GM19023 (cell line): ENCODE data around the gene GAPDHS.

Experiments used
- ATAC-seq: cut with Tn5 transposase; IDR thresholded peaks from one replicate; pipeline ENCODE4 v1.9.1; 2021; ENCODE audit warnings: mild to moderate bottlenecking, moderate library complexity; ENCODE audit not compliant: unreplicated experiment

The GAPDHS gene

GRCh38 chr19:35533201-35533821 is at the start of gene GAPDHS:
Gene GAPDHS, plus strand, starts transcription at chr19:35533456. Its CDS starts 72 bp downstream, at chr19:35533528.
- no peak for ATAC-seq

- no peak for ATAC-seq
Measured at GRCh38 chr19:35484252-35485036, 48.8 kb upstream of the GAPDHS start.

- ATAC-seq: no peak
Measured at GRCh38 chr19:35486268-35486708, 47.0 kb upstream of the GAPDHS start.

GRCh38 chr19:35487656-35488182 is 45.5 kb upstream of the GAPDHS start:
- no peak for ATAC-seq

GRCh38 chr19:35488677-35489076 is 44.6 kb upstream of the GAPDHS start:
- ATAC-seq: no peak

- no peak for ATAC-seq
Measured at GRCh38 chr19:35490364-35490763, 42.9 kb upstream of the GAPDHS start, which contains the start of gene KRTDAP. Gene KRTDAP, minus strand, starts transcription at chr19:35490464. Its CDS starts 22 bp downstream, at chr19:35490442.

GRCh38 chr19:35491836-35492360 is 41.4 kb upstream of the GAPDHS start:
- ATAC-seq: no peak

GRCh38 chr19:35493971-35494370 is 39.3 kb upstream of the GAPDHS start:
- no peak for ATAC-seq

- ATAC-seq: no peak
Measured at GRCh38 chr19:35495107-35496064, 37.9 kb upstream of the GAPDHS start.

- ATAC-seq: no peak
Measured at GRCh38 chr19:35497406-35497805, 35.9 kb upstream of the GAPDHS start.

GRCh38 chr19:35498220-35498619 is 35.0 kb upstream of the GAPDHS start:
- ATAC-seq: no peak

- ATAC-seq: no peak
Measured at GRCh38 chr19:35498984-35499527, 34.2 kb upstream of the GAPDHS start.

- ATAC-seq: no peak
Measured at GRCh38 chr19:35500611-35501010, 32.6 kb upstream of the GAPDHS start.

- no peak for ATAC-seq
Measured at GRCh38 chr19:35501684-35502083, 31.6 kb upstream of the GAPDHS start.

GRCh38 chr19:35502751-35503150 is 30.5 kb upstream of the GAPDHS start:
- no peak for ATAC-seq

- no peak for ATAC-seq
Measured at GRCh38 chr19:35506011-35506410, 27.2 kb upstream of the GAPDHS start.

GRCh38 chr19:35507561-35507960 is 25.7 kb upstream of the GAPDHS start:
- no peak for ATAC-seq

GRCh38 chr19:35508129-35508528 is 25.1 kb upstream of the GAPDHS start:
- no peak for ATAC-seq

GRCh38 chr19:35509018-35509652 is 24.1 kb upstream of the GAPDHS start:
- no peak for ATAC-seq
